ENCODE results near the gene LZIC.
"Not testable (repeated sequence)": the region's sequence is repeated elsewhere in the genome, so short reads cannot be mapped to it uniquely, and the experiment has no call there.

The LZIC gene

DNA sequence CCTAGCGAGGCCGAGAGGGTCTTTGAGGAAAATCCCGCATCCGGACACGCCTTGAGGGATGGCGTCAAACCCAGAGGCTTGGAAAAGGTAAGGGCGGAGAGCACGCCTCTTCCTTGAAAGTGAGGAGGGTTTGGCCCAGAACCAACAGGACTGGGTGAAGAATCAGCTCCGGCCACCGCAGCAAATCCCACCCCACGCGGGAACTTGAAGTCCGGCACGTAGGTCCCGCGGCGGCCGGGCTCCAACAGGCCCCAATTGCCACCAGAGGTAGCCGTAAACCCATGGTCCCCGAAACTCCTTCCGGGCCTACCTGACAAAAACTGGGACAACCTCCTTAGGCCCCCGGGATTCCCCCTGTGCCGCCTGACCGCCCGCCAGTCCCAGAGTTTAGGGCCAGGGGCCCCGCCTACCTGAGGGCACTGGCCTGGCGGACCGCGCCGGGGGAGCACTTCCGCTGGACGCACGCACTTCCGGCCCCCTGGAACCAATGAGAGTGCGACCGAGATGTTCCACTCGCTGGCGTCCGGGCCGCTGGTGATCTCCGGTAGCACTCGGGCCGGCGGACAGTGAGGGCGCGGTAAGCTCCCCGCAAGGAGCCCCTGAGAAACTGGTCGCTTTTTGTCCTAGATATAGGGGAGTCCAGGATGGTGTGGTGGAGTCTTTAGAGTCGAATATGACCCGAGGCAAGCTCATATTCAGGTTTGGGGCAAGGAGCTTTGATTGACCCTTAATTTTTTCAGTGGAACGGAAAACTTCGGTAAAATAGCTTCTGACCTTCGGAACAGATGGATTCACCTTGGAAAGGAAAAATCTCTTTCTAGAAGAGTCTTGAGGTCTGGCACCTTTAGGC, at the start of gene LZIC, which contains the start of gene NMNAT1:
Gene LZIC (minus strand): TSS at position 453 of the 850 bp plus-strand sequence. CDS start 6,772 bp downstream, outside the sequence.
Gene NMNAT1 (plus strand): TSS at position 537 of the 850 bp plus-strand sequence. CDS start 28,599 bp downstream, outside the sequence.
- DNase-seq (ENCODE audit: low read depth), result peak; percentile 85

DNA sequence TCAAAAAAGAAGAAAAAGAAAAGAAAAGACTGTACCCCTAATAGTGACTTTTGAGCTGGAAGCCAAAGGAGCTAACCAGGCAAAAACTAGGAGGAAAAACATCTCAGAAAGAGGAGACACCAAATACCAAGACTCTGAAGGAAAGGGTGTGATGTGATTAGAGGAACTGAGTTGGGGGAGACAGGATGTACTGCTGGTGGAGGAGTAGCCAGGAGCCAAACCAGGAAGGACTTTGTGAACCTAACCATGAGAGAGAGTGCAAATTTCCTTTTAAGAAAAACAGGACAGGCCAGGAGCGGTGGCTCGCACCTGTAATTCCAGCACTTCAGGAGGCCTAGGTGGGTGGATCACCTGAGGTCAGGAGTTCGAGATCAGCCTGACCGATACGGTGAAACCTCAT, 49.7 kb upstream of the LZIC start:
- DNase-seq (ENCODE audit: low read depth), result no peak

- DNase-seq (ENCODE audit: low read depth), result no peak
Observed at GRCh38 chr1:9990944-9991343, 47.8 kb upstream of the LZIC start.

DNA sequence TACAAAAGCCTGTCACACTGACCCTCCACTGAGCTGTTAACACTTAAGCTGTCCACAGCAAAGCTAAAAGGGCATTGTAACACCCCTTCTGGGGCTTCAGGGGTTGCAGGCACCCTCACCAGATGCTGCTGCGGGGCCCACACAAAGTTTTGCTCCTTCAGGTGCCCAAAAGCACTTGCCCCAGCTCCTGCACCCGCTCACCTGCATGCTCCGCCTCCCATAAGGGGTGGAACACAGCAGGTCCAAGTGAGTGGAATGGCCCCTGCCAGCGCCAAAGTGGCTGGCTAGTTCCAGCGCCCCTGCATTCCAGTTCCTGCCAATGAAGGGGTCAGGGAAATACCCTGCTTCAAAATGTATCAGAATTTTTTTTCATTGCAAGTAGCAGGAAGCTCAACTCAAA, 46.6 kb upstream of the LZIC start:
- no peak for DNase-seq (ENCODE audit: low read depth)

DNA sequence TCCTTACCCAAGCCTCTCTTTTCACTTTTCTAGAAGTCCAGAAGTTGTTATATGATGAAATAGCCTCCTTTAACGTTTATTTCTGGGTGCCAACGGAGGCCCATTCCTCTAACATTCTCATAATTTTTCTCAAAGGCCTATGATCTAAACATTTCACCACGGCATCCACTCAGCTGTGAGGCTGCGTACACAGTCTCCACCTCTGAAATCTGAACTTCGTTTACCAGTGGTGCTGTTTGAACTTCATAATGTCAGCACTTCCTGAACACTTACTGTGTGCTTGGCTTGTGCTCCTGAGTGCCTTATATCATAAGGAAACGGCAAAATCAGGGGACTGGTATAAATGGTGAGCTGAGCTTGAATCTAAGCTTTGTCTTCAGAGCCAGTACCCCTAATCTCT, 41.8 kb upstream of the LZIC start:
- DNase-seq (ENCODE audit: low read depth), result no peak

DNA sequence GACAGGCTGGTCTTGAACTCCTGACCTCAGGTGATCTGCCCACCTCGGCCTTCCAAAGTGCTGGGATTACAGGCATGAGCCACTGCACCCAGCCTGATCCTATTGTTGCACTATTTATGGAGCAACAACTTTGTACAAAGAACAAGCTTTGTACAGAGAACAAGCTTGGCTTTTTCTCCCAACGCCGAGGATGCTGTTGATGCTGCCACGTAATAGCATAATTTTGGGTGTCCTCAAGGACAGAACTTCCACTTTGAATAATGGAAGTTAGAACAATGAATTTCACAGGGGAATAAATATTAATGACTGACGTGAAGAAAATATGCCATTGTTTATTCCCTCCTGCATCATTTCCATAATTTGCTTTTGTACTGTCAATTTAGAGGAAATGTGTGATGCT, 41.1 kb upstream of the LZIC start:
- no peak for DNase-seq (ENCODE audit: low read depth)

DNA sequence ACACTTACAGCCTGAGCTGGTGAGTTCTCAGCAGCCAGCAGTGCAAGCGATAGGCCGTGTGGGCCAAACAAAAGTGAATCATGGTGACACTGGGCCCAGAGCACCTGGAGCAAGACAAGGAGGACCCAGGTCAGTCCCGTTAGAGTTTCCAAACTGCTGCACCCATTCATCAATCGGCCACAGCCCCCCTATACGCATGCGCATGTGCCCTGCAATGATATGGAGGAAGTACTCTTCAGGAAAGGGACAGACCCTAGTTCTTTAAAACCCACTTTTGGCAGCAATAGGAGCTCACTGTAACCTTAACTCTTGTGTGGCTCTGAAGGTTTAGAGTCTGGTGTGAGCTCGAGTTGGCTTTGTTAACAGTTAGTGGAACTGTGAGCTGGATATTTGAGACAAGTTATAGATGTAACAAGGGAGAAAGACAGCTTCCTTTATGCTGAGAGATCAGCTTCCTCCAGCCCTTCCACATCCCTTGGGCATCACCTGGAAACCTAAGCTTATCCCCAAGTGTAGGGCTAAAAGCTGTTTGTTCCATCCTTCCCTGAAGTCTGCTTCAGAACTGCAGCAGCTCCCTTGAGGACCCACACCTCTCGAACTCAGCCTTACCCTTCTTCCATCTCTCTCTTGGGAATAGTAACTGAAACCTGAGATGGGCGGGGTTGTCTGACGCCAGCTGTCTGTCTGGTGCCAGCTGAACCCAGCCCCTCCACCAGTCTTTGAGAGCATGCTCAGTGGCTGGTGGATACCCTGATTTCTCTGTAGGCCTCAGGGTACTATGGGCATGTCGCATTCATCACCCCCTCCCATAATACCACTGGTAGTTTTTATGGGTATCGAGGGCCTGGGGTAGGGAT, 17.7 kb upstream of the LZIC start:
- no peak for DNase-seq (ENCODE audit: low read depth)

GRCh38 chr1:9960011-9960410, 16.8 kb upstream of the LZIC start:
- DNase-seq (ENCODE audit: low read depth), result no peak

- no peak for DNase-seq (ENCODE audit: low read depth)
Observed at GRCh38 chr1:9957726-9958125, 14.5 kb upstream of the LZIC start.

DNA sequence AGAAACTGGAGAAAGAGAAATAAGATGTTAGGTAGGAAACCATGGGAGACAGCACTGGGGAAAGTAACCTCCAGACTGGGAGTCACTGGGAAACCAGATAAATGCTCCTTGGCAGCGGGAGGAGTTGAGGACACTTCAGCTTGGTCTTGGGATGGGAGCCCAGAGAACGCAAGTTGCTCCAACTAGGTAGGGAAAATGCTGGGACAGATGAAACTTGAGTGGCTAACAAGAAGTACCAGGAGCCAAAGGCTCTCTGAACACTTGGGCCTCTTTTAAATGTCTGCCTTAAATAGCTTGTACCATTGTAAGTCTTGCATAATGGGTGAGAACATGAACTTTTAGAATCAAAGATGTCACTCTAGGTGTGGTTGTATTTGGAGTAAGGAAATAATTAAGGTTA, 3.1 kb upstream of the LZIC start:
- no peak for DNase-seq (ENCODE audit: low read depth)

GRCh38 chr1:9942399-9942938, 722 bp downstream of the LZIC start:
- no peak for DNase-seq (ENCODE audit: low read depth)

DNA sequence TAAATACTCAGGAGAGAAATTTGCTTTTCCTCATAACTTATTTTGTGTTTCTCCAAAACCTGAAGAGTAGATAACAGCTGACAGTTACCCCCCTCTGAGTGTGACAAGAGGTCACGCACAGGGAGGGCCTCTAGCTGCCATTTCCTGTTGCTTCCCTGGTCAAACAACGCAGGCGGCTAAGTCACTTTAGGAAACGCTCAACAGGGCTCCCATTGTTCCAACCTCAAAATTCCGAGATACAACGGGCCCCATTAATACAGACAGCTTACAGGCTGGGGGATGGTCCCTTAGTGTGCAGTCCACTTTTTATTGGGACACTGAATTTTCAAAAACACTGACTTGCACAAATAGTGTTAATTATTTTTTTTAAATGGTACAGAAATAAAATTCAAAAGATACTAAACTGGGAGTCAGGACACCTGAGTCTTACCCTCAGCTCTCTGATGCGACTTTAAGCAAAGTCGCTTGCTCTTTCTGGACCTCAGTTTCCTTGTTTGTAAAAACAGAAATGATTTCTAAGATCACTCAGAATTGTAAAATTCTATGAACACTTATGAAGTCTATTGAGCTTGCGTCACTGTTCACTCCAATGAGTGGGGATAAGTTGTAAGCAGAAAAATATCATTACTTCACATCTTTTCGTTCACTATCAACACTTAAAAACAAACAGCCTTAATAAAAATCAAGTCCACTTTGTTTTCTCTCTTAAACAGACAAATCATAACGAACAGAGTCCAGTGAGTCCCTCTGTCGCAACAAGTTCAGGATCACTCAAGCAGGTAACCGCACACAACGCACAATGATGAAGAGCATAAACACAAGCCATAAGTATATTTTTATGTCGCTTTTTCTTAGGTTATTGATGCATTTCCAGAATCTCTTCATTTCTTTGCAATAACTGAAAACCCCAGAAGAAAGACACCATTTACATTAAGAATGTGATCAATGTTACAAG, 13.5 kb downstream of the LZIC start:
- DNase-seq (ENCODE audit: low read depth), result no peak

GRCh38 chr1:9927259-9927658, 15.9 kb downstream of the LZIC start:
- DNase-seq (ENCODE audit: low read depth), result no peak

DNA sequence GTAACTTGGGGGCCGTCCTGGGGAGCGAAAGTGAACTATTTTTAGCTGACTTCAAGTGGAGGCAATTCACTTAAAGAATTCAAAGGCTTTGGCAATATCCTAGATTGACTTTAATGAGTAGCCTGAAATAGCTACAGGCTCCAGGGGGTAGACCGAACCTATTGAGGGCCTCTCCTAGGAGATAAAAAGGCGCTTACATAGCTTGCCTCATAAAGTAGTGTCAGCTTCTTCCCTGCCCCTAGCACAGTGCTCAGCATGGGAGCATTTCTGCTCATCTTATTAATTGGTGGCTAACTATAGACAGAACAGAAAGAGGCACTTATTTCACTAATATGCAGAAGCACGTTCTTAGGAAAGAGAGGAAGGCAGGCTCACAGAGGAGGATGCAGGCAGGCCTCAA, 20.8 kb downstream of the LZIC start:
- DNase-seq (ENCODE audit: low read depth), result no peak

DNA sequence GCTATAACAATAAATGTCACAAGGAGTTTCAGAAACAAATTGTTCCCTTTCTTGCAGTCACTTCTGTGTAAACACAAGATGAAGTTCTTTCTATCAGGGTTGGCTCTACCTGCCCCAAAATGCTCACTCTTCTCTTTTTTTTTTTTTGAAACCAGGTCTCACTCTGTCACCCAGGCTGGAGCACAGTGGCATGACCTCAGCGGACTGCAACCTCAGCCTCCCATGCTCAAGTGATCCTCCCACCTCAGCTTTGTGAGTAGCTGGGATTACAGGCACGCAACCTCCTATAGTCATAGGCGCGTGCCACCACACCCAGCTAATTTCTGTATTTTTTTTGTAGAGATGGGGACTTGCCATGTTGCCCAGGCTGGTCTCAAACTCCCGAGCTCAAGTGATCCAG, 22.6 kb downstream of the LZIC start:
- no peak for DNase-seq (ENCODE audit: low read depth)

DNA sequence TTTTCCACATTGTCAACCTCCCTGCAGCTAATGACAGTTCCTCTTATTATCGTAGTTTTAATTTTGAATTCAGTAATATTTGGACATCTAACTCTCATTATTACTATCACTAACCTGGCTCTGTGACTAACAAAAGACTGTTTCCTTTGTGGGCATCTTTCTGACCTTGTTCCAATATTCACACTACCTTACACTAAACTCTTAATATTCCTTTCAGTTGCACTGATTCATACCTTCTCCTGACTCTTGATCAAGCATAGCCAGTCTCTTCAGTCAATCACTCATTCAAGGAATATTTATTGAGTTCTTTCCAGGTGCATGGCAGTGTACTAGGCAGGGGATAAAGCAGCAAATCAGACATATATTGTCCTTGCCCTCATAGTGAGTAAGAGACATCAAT, 25.3 kb downstream of the LZIC start:
- no peak for DNase-seq (ENCODE audit: low read depth)

- DNase-seq (ENCODE audit: low read depth), result not testable (repeated sequence)
Observed at GRCh38 chr1:9917495-9917894, 25.7 kb downstream of the LZIC start.

GRCh38 chr1:9916452-9916851, 26.7 kb downstream of the LZIC start:
- DNase-seq (ENCODE audit: low read depth), result no peak

DNA sequence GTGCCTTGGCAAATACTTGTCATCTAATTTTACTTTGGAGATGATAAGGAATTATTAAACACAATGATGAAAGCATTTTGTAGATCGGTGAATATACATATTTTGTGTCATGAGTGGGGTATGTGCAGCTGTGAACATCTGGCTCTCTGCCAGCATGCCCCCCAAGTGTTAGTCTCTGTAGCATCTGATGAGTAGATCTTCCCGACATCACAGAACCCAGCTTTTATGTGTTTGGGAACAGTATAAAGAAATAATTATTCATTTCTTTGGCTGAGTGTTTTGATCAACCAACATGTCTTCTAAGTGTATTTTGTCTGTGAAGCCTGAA, 28.6 kb downstream of the LZIC start:
- no peak for DNase-seq (ENCODE audit: low read depth)

DNA sequence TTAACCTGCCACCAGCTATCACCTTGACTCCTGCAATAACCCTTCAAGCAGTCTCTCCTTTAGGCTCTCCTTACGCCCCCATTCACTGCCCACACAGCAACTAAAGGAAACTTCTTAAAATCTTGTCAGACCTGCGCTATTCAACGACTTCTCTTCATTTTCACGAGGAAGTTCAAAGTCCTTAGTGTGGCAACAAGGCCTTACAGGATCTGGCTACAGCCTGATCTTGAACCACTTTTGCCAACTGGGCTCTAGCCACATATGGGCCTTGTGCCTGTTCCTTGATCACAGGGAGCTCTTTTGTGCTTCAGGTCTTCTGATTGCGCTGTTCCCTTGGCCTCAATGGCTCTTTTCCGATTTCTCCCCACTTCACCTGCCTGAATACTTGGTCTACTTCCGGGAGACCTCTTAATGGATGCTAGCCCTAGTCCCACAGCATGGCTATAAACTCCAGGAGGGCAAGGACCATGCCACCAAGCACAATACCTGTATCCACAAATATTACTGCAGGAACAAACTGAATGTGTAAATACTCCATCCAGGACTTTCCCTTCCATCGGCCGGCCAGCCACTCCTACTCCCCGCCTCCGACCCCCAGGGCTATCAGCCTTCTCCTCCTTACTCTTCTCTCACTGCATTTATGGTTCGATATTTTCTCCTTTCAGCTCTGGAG, 30.8 kb downstream of the LZIC start:
- no peak for DNase-seq (ENCODE audit: low read depth)
